Thoracic aorta (tissue), 2 donors: ENCODE results near the gene HSF4. TPM values are rescaled to one million over a fixed set of nuclear protein-coding genes. Genes with fewer than 3 reads are reported as not detected.

Source experiments
- ATAC-seq: fragments of 150-250 bp; one replicate; pipeline ENCODE4 v1.8.0; 2017; ENCODE audit warnings: low read depth; ENCODE audit not compliant: insufficient number of reproducible peaks, low FRiP score
- DNase-seq: peaks from one replicate; pipeline ENCODE4 v3.0.0-alpha.2; 2020; ENCODE audit warnings: low spot score
- H3K27ac ChIP-seq, 2 donors: fragments of 200-600 bp; sonication (generic); 1 replicate in 1 of 2; 2 replicates in 1 of 2; pipeline ENCODE4 v1.5.1; 2016; ENCODE audit warnings: mild to moderate bottlenecking in 2 of 2, moderate library complexity in 2 of 2
- H3K27me3 ChIP-seq: fragments of 200-600 bp; sonication (generic); replicated peaks from 2 replicates; pipeline ENCODE4 v1.6.0; 2016; ENCODE audit warnings: mild to moderate bottlenecking; ENCODE audit not compliant: insufficient read depth
- H3K36me3 ChIP-seq: fragments of 200-600 bp; sonication (generic); one replicate; pipeline ENCODE4 v1.5.1; 2016
- H3K4me1 ChIP-seq, 2 donors: fragments of 200-600 bp; sonication (generic); 1 replicate in 1 of 2; 2 replicates in 1 of 2; pipeline versions ENCODE4 v1.5.1 to v1.6.0; 2016; ENCODE audit warnings: low read depth in 2 of 2, mild to moderate bottlenecking in 1 of 2; ENCODE audit not compliant: control insufficient read depth in 1 of 2
- H3K4me3 ChIP-seq: fragments of 200-600 bp; sonication (generic); 2 replicates; pipeline ENCODE4 v1.5.1; 2016; ENCODE audit warnings: mild to moderate bottlenecking
- H3K9me3 ChIP-seq: fragments of 200-600 bp; sonication (generic); 2 replicates; pipeline ENCODE4 v1.5.1; 2016
- CTCF ChIP-seq: fragments of 200-600 bp; sonication (generic); IDR thresholded peaks from one replicate; pipeline ENCODE4 v1.5.1; 2019; ENCODE audit warnings: antibody characterized with exemption
- total RNA-seq, 2 donors: library from RNA; depleted of rRNA; stranded (reverse); fragments of >200 nt; gene quantifications; one replicate each; pipeline versions ENCODE4 v1.1.0 to v1.2.3, GENCODE V29; 2016

The HSF4 gene
- total RNA-seq, 2 donors from 2014 or later, result 44.1 to 87.5 TPM

GRCh38 chr16:67215706-67216105 is 51.2 kb downstream of the HSF4 start:
- H3K9me3 ChIP-seq, result no peaks in the 10 kb centered on the region
- no peaks in the 10 kb centered on the region for H3K36me3 ChIP-seq
- TF ChIP-seq CTCF, result no peak
- no peak for DNase-seq
- no peaks in the 10 kb centered on the region for H3K27me3 ChIP-seq
- H3K4me3 ChIP-seq, result no peak overlapping the region
- ATAC-seq, result no peak
- peaks cover 0 to 5% of the 10 kb centered on the region in 2 donors for H3K4me1 ChIP-seq
- H3K27ac ChIP-seq, result no peak overlapping the region

- H3K27me3 ChIP-seq, result no peaks in the 10 kb centered on the region
- no peaks in the 10 kb centered on the region for H3K36me3 ChIP-seq
- no peak for DNase-seq
- TF ChIP-seq CTCF, result no peak
- no peak overlapping the region for H3K27ac ChIP-seq
- ATAC-seq, result no peak
- peaks cover 0 to 5% of the 10 kb centered on the region in 2 donors for H3K4me1 ChIP-seq
- no peaks in the 10 kb centered on the region for H3K9me3 ChIP-seq
- no peak overlapping the region for H3K4me3 ChIP-seq
These were observed 52.3 kb downstream of the HSF4 start for GRCh38 chr16:67216612-67217490.

Other genes with a start within 250 kb of the HSF4 start
- not detected for gene CDH16, start 245.9 kb upstream of the HSF4 start, total RNA-seq
- gene RRAD, start 239.2 kb upstream of the HSF4 start, total RNA-seq, result 10 to 100 TPM; 43.2 to 88.3 TPM
- 100 to 1,000 TPM in 1 of 2 donors, 10 to 100 TPM in 1; 23.2 to 102 TPM for gene CIAO2B, start 230.3 kb upstream of the HSF4 start, total RNA-seq
- 10 to 100 TPM; 29.8 to 92.7 TPM for gene CES2, start 229.2 kb upstream of the HSF4 start, total RNA-seq
- gene CES3, start 203.5 kb upstream of the HSF4 start, total RNA-seq, result 1 to 10 TPM in 1 of 2 donors, under 1 TPM in 1; 0.63 to 1.1 TPM
- gene CES4A, start 176.2 kb upstream of the HSF4 start, total RNA-seq, result 1 to 10 TPM; 7.4 to 9.5 TPM
- 10 to 100 TPM; 28.3 to 79.7 TPM for gene CBFB, start 135.6 kb upstream of the HSF4 start, total RNA-seq
- gene PHAF1, start 54.8 kb upstream of the HSF4 start, total RNA-seq, result 10 to 100 TPM; 15.6 to 27.2 TPM
- 10 to 100 TPM; 33.5 to 59.6 TPM for gene B3GNT9, start 13.7 kb upstream of the HSF4 start, total RNA-seq
- 10 to 100 TPM; 18.4 to 52.1 TPM for gene TRADD, start 4.8 kb upstream of the HSF4 start, total RNA-seq
- gene FBXL8, start 4.8 kb upstream of the HSF4 start, total RNA-seq, result 10 to 100 TPM; 25.6 to 40.2 TPM
- gene NOL3, start 5.8 kb downstream of the HSF4 start, total RNA-seq, result 10 to 100 TPM; 43.5 to 80.8 TPM
- 10 to 100 TPM; 13.7 to 28.4 TPM for gene MATCAP1, start 19.2 kb downstream of the HSF4 start, total RNA-seq
- 1 to 10 TPM in 1 of 2 donors, under 1 TPM in 1; 0.68 to 1.5 TPM for gene EXOC3L1, start 25.4 kb downstream of the HSF4 start, total RNA-seq
- 100 to 1,000 TPM in 1 of 2 donors, 10 to 100 TPM in 1; 96.4 to 120 TPM for gene E2F4, start 27.4 kb downstream of the HSF4 start, total RNA-seq
- 1 to 10 TPM; 1.4 TPM for gene ELMO3, start 34.4 kb downstream of the HSF4 start, total RNA-seq
- gene TMEM208, start 62.4 kb downstream of the HSF4 start, total RNA-seq, result 10 to 100 TPM; 21.2 to 32.2 TPM
- gene FHOD1, start 82.7 kb downstream of the HSF4 start, total RNA-seq, result 10 to 100 TPM; 28.5 to 31.7 TPM
- gene SLC9A5, start 84.2 kb downstream of the HSF4 start, total RNA-seq, result 1 to 10 TPM; 1.4 to 1.8 TPM
- gene PLEKHG4, start 114.8 kb downstream of the HSF4 start, total RNA-seq, result 10 to 100 TPM in 1 of 2 donors, 1 to 10 TPM in 1; 3.1 to 15.6 TPM
- gene KCTD19, start 162.0 kb downstream of the HSF4 start, total RNA-seq, result not detected
- gene LRRC36, start 162.1 kb downstream of the HSF4 start, total RNA-seq, result not detected
- gene TPPP3, start 228.8 kb downstream of the HSF4 start, total RNA-seq, result 10 to 100 TPM; 12.6 to 34.9 TPM